NK-92 (cell line): ENCODE measurements around the gene AGO1.
"Not testable (repeated sequence)": the region's sequence is repeated elsewhere in the genome, so short reads cannot be mapped to it uniquely, and the experiment has no call there.

Source experiments
- DNase-seq: peaks from one replicate; lab custom pipeline; 2025; ENCODE audit not compliant: unreplicated experiment; lab: John Stamatoyannopoulos, UW

Gene AGO1

DNA sequence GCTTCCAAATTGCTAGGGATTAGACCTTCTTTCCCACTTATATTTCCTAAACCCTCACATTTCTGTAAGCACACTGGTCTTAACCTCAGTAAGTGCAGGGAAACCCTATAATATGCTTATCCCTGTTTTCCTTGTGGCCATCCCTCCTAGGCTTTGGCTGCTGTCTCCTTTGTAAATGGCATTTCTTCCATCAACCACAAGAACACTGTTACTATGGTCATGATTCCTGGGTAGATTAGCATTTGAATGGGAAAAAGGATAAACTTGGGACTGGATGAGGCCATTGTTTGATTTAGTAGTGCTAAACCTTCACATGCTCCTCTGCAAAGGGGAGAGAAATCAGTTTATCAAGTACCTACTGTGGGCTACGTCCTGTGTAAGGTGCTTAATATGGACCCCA, 31.7 kb downstream of the AGO1 start:
- no peak for DNase-seq

DNA sequence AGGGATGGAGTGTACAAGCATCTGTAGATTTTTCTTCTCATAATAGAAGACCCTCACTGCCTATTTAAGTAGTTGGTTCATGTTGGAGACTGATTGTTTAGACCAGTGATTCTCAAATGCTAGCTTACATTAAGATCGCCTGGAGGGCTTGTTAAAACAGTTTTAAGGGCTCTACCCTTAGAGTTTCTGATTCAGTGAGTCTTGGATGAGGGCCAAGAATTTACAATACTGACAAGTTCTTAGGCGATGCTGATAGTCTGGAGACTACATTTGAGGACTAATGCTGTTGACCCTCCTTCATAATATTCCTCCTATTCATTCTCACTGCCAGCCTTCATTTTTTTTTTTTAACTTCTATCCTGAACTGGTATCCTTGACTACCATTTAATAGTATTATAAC, 32.7 kb downstream of the AGO1 start:
- no peak for DNase-seq

DNA sequence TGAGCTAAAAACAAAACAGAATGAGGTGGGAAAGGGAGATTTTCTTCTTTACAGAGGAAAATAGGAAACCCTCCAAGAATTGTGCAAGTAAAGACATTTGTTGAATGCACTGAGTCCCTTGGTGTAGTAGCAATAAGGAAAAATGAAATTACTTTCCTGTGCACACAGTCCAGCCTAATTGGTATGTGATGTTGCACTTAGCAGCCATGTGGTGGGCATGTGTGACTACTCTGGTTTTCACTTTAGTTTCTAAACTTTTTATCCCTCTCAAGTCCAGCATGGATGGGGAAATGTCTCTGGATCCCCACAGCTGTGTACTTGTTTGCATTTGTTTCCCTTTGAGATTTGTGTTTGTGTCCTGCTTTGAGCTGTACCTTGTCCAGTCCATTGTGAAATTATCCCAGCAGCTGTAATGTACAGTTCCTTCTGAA, 40.8 kb downstream of the AGO1 start:
- DNase-seq: no peak

DNA sequence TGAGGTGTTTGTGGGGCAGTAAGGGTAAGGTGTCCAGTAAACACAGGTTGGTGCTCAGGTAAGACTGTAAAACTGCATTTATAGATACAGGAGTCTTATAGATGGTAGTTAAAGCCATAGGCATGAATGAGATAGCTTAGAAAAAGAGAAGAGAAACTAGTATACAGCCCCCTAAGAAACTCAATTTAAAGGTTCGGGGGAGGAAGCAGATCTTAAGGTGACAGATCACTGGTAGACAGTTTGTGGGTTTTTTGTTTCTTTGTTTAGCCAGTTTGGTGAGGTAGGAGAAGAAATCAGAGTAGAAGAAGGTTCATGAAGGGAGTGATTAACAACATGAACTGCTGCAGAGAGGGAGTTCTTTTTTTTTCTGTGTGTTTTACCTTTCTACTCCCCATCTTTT, 41.8 kb downstream of the AGO1 start:
- no peak for DNase-seq

DNA sequence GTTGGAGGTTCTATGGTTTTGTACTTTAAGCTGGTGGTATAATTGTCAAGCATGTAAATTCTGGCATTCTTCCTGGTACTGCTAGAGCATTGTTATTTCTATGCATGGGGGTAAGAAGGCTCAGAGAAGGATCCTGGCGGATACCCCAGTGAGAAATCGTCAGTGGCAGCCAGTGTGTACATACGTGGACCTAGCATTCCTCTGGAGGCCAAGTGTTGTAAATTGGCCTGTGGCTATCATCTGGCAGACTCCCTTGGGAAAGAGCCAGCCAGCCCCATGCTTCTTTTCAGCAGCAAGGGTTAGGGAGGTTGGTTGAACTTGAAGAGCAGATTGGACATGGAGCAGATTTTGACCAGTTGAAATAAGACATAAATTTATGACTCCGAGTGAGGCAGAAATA, 42.7 kb downstream of the AGO1 start:
- no peak for DNase-seq

DNA sequence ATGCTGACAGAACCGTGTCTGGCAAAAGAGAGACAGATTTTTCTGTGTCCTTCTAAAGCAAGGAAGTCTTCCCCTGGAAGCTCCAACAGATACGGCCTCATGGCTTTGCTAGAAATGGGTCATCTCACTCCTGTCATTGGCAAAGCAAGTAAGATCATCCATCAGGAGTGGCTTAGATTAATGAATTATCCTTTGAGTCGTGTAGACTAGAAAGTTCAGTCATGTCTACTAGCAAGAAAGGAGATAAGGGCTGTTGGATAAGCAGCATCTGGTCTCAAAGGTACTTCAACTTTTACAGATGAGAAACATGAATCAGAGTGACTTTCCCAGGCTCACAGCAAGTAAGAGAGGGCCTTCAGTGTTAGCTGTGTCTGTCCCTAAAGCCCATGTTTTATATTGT, 44.5 kb downstream of the AGO1 start:
- no peak for DNase-seq

DNA sequence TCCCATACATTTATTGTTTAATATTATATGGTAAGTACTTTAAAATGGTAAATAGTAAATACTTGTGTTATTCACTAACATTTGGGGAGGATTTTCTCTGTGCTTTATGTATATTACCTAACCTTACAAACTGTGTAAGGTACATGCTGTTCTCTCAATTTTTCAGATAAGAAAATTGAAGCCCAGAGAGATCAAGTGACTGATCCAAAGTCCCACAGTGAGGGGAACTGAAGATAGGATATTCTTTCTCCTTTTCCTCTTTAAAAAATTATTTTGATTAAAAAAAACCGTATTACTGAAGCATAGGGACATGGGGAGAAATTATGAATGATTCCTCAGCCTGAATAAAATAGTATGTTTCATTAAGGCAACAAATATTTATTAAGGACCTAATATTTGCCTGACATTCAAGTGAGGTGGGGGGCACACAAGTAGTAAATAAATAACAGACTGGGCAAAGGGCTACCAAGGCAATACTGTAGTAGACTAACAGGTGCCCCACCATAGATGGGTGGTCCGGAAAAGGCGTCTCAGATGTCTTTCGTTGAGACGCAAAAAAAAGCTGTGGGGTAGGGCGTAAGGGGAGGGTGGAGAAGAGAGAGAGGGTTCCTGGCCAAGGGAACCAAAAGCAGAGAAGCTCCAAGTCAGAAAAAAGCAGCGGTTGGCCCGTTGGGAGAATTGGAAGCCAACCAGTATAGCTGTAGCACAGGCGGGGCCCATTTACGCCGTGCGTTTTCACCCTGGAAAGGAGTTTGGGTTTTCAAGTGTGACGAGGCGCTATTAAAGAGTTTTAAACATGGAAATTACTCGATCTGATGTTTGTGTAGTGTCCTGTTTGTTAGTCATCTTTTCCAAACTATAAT, 47.0 kb downstream of the AGO1 start:
- DNase-seq: no peak

DNA sequence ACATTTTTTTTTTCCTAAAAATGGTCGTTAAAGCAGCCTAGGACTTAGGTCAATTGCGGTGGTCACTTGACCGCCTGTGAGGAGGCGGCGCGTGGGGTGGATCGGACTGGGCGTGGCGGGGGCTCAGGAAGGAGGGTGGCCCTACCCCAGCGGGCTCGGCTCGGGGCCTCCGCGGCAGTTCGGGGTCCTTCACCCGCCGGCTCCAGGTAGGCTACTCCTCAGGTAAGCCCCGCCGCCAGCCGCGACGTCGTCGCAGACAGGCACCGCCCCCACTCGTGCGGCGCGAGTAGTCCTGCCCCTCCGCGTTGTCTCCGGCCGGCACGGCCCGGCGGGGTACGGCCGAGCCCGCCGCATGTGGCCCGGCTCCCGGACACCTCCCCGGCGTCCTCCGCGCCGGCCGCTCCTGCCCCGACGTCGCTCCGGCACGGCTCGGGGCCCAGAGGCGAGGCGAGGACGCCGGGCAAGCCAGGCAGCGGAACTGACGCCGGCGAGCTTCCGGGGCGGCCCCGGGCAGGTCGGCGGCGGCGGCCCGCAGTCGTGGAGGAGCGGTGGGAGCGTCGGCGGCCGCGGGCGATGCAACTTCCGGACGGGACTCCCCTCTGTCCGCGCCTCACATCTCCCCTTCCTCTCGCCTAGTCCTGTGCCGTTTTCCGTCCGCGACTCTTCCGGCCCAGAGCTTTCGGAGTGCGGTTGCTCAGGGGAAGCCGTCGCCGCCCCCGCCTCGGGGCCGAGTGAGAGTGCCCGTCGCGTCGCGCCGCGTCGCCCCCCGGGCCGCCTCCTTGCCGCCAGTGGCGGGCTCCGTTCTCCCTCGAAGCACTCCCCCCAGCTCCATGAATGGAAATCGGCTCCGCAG, 47.8 kb downstream of the AGO1 start, which contains the start of gene AGO3:
TSS of gene AGO3 (plus strand) at position 513 of the 853 bp plus-strand sequence. CDS start at position 835, 322 bp downstream.
- no peak for DNase-seq

DNA sequence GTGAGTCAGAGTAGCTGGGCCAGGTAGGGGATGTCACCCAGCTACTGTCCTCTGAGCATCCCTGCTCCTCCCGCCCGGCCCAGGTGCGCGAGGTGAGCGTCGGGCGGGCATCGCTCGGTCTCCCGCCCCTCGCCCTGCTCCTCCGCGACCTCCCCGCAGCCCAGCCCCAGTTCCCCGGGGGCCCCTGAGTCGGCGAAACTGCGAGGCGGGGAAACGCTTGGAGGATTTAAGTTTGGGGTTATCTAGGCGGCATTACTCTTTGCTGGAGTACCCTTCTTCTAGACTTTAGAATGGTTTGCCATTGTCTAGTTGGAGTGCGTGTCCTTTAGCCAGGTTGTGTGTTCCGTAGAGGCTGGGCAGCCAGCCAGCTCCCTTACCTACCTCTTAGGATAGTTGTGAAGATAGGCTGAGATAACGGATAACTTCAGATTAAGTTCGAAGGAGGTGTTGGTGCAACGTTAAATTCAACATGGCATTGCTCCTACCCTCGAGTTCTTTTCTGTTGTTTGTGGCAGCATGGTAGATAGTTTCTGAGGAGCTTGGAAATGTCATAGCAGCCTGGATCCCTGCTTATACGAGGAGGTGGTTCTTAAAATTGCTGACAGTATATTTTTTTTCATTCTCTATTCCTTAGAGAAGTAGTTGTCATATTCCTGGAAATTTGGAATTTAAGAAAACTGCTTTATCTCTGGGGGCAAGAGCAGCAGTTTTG, 48.6 kb downstream of the AGO1 start:
- DNase-seq: no peak

DNA sequence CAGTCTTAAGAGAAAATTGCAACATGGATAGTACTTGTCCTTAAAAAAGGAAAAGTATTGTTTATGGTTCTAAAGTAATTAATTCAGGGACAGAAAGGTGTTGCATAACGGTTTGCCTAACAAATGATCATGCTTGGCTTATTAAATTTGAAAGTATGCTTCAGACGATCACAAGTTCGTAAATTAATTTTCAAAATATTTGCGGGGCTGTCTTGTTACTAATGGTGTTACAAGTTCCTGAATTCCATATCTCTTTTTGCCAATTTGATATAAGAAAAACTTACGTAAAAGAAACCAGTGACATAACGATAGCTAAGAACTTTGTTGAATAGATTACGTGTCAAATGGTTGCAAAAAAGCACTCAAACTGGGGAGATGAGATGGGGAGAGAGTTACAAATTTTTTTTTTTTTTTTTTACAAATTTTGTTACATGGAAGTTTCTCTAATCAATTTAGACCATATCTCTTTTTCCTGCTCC, 49.2 kb downstream of the AGO1 start:
- no peak for DNase-seq

DNA sequence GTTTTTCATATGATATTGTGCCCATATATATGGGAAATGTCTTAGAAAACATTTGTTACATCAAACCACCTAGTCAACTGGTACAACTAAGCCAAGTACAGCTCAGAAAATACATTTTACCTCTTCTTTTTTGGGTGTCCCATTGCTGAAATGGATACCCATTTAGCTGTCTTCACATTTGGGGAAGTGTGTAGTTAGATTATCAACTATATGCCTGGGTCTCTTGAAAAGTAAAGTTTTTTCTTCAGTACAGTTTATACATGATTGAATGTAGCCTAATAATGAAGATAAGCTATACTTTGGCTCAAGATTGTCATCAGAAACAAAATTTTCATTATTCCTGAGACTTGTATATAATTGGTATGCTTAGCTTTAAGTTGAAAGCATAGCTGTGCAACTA, 49.9 kb downstream of the AGO1 start:
- no peak for DNase-seq

DNA sequence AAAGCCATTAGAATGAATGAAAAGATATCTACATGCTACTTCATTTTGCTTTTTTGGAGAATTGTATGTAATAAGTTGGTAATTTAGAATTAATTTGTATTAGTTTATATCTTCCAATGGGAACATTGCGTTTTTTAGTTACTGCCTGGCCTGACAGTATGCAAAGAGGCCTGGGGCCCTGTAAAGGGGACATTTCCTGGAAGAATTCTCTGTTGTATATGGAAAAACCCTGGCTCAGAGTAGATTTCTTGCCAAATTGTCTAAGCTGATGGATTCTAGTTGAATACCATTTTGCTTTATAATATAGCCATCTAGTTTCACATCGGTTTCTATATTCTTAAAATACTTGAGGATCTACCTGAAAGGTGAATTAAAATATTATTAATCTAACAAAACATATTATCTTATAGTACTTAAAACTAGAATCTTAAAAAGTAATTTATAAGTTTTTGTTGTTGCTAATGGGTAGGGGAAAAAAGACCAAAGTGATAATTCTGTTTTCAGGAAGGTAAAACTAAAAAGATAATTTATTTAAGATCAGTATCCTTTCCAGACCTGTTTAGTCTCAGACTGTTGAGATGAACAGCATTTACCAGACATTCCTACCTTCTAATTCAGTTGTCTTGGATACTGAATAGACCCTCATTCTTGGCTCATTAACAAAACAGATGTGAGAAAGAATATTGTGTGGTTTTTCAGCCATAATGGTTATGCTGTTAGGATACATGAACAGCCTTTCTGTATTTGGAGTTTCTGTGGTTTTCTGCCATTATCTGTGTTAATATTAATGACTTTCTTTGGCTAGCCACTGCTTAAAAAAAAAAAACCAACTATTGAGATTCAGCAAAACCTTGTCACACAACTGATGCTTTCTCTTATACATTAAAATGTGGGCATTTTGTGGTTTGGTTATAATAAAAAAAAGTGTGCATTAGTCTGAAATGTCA, 52.7 kb downstream of the AGO1 start:
- DNase-seq: no peak

DNA sequence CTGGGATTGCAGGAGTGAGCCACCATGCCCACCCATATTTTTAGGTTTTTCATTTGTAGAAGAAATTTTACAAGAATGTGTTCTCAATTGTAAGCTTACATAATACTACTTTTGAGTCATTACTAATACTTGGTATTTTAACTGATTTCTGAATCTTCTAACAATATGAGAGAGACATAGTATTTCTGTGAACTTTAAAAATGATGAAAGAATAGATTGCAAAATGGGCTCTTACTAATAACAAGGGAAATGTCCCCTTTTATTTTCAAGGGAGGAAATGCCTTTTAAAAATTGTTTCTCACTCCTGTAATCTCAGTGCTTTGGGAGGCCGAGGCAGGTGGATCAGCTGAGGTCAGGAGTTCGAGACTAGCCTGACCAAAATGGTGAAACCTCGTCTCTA, 53.8 kb downstream of the AGO1 start:
- DNase-seq: no peak

DNA sequence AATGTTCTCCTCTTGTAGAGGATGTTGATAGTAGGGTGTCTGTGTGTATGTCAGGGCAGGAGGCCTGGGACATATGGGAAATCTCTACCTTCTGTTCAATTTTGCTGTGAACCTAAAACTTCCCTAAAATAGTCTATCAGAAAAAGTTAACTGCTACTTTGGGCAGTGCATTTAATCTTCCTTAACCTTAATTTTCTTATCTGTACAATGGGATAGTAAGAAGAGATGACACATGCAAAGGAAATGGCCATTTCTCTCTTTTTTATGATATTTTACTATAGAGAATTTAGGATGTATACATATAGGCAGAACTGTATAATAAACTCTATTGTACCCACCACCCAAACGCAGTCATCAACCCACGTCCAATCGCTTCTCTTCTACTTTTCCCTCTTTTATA, 56.5 kb downstream of the AGO1 start:
- no peak for DNase-seq

DNA sequence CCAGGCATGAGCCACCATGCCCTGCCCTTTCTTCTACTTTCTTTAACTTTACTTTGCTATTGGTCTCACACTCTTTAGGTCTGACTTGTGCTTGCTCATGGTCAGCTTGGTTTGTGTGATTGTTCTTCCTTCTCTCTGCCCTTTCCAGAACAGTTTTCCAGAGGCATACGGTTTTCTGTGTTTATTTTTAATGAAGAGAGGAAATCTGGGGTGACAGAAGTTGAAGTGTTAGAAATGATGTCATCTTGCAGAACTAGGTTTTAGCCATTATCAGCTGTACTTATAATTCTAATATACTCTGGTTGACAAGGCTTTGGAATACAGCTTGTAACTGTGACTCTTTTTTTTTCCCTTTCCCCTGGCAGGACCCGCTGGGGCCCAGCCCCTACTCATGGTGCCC, 62.3 kb downstream of the AGO1 start:
- DNase-seq: no peak

DNA sequence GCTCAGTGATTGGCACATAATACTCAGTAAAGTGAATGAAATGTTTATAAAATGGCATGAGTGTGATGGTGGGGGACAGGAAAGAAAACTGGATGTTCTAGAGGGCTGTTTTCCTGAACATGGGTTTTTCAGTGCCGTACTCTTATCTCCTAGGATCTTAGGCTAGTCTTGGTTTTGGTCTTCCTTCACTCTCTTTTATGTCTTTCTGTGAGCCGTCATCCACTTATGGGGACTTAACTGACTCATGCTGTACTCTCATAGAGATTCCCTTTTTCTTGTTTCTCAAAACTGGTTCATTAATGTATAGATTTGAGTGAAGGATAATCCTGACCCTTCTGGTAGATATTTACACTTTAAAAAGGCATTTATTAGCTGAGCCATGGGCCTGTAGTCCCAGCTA, 64.5 kb downstream of the AGO1 start:
- DNase-seq: no peak

DNA sequence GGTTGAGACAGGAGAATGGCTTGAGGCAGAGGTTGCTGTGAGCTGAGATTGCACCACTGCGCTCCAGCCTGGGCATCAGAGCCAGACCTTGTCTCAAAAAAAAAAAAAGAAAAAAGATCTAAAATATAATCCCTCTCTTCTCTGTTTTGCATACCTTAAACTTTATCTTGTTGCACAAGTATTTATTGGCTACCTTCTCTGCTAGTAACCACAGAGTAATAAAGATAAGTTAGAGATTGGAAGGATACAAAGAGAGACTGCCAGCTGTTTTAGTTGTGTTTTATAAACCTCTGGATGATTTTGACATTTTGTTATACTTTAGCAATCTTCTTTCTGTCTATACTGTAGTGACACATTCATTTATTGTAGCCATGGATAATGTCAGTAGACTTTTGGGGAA, 75.5 kb downstream of the AGO1 start:
- no peak for DNase-seq

DNA sequence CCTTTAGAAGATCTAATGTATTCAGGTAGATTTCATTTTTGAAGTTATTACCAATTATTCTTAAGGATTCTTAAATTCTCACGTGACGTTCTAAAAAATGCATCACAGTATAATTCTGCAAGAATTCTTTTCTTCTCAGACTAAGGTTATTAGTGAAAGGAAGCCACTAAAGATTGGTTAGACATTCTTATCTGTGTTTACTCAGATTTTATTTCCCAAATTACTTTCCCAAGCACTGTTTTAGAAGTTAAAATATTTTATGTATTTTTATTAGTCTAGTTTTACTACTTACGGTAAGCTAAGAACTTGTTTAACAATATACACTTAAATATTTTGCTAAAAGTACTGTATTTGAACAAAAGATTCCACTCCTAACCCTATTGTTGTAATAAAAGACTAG, 76.3 kb downstream of the AGO1 start:
- DNase-seq: no peak

DNA sequence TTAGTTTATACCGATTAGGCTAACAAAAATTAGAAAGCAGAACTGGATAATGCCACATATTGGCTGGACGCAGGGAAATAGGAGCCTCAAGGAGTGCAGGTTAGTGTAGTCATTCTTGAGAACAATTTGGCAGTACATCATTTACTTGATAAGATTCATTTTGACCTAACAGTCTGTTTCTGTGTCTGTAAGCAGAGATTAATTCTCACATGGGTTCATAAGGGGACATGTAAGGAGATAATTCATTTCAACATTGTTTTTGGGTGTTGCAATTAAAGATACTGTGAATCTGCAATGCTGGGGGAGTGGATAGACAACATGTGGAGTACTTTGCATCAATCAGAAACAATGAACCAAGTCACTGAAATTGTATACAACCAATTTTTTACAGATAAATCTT, 79.9 kb downstream of the AGO1 start:
- no peak for DNase-seq

DNA sequence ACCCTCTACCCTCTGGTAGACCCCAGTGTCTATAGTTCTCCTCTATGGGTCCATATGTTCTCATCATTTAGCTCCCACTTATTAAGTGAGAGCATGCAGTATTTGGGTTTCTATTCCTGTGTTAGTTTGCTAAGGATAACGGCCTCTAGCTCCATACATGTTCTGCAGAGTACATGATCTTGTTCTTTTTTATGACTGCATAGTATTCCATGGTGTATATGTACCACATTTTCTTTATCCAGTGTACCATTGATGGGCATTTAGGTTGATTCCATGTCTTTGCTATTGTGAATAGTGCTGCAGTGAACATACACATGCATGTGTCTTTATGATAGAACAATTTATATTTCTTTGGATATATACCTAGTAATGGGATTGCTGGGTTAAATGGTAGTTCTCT, 81.3 kb downstream of the AGO1 start:
- not testable (repeated sequence) for DNase-seq
